HG03469 (cell line): ENCODE measurements around the gene FBRSL1.

Source experiments
- ATAC-seq: cut with Tn5 transposase; IDR thresholded peaks from one replicate; pipeline ENCODE4 v1.9.1; 2021; ENCODE audit warnings: mild to moderate bottlenecking, moderate library complexity, moderate number of reproducible peaks; ENCODE audit not compliant: unreplicated experiment

The FBRSL1 gene

GRCh38 chr12:132508860-132509732 lies 19.1 kb downstream of the FBRSL1 start:
- ATAC-seq: no peak

GRCh38 chr12:132510111-132510724 lies 20.3 kb downstream of the FBRSL1 start:
- ATAC-seq: no peak

GRCh38 chr12:132510746-132511477 lies 21.0 kb downstream of the FBRSL1 start:
- no peak for ATAC-seq

- no peak for ATAC-seq
Measured at GRCh38 chr12:132511516-132512196, 21.7 kb downstream of the FBRSL1 start.

- no peak for ATAC-seq
Measured at GRCh38 chr12:132512197-132513069, 22.5 kb downstream of the FBRSL1 start.

- ATAC-seq: no peak
Measured at GRCh38 chr12:132513070-132513398, 23.1 kb downstream of the FBRSL1 start.

GRCh38 chr12:132513458-132514135 lies 23.6 kb downstream of the FBRSL1 start:
- ATAC-seq: no peak

GRCh38 chr12:132514216-132514820 lies 24.4 kb downstream of the FBRSL1 start:
- ATAC-seq: no peak

- no peak for ATAC-seq
Measured at GRCh38 chr12:132514838-132515237, 24.9 kb downstream of the FBRSL1 start.

GRCh38 chr12:132516095-132517012 lies 26.4 kb downstream of the FBRSL1 start:
- ATAC-seq: no peak

GRCh38 chr12:132517013-132517739 lies 27.2 kb downstream of the FBRSL1 start:
- ATAC-seq: no peak

GRCh38 chr12:132517740-132518100 lies 27.8 kb downstream of the FBRSL1 start:
- no peak for ATAC-seq

- ATAC-seq: no peak
Measured at GRCh38 chr12:132518354-132518992, 28.5 kb downstream of the FBRSL1 start.

GRCh38 chr12:132520421-132521199 lies 30.7 kb downstream of the FBRSL1 start:
- ATAC-seq: no peak

- ATAC-seq: no peak
Measured at GRCh38 chr12:132521200-132521580, 31.2 kb downstream of the FBRSL1 start.

- no peak for ATAC-seq
Measured at GRCh38 chr12:132521712-132522292, 31.9 kb downstream of the FBRSL1 start.
